Fibroblast of lung (primary cell): ENCODE measurements around the gene OR6B1. TPM values are rescaled to one million over a fixed set of nuclear protein-coding genes. Genes with fewer than 3 reads are reported as not detected.
"Not testable (repeated sequence)": the region's sequence is repeated elsewhere in the genome, so short reads cannot be mapped to it uniquely, and the experiment has no call there.

Source experiments
- DNase-seq, 2 donors: peaks; one replicate each; pipeline versions ENCODE4 v3.0.0 to v3.0.0-alpha.2; 2010; ENCODE audit warnings: low read depth in 2 of 2
- H2AFZ ChIP-seq: 2 replicates; pipeline ENCODE4 v1.5.1; 2012; ENCODE audit warnings: low read length, control low read depth, inconsistent platforms
- H3K27ac ChIP-seq: 2 replicates; pipeline ENCODE4 v1.5.1; 2011; ENCODE audit warnings: low read length, control low read depth; ENCODE audit not compliant: insufficient read depth
- H3K27me3 ChIP-seq: 2 replicates; pipeline ENCODE4 v1.5.1; 2011; ENCODE audit warnings: mild to moderate bottlenecking, low read length; ENCODE audit not compliant: control insufficient read depth, insufficient read depth
- H3K36me3 ChIP-seq: 2 replicates; pipeline ENCODE4 v1.5.1; 2011; ENCODE audit warnings: low read length; ENCODE audit not compliant: control insufficient read depth, insufficient read depth
- H3K4me1 ChIP-seq: 2 replicates; pipeline ENCODE4 v1.5.1; 2011; ENCODE audit warnings: low read length; ENCODE audit not compliant: control insufficient read depth, insufficient read depth; ENCODE audit errors: extremely low read depth
- H3K4me2 ChIP-seq: 2 replicates; pipeline ENCODE4 v1.5.1; 2011; ENCODE audit warnings: low read length, control low read depth; ENCODE audit not compliant: insufficient read depth; ENCODE audit errors: extremely low read depth
- H3K4me3 ChIP-seq, 4 experiments: fragments of 200-600 bp in 1 of 4; sonication (generic) in 1 of 4; replicated peaks in 1 of 4; 2 replicates each; pipeline ENCODE4 v1.5.1; 2011 to 2016; ENCODE audit warnings: low read length in 4 of 4, low read depth in 3 of 4, mild to moderate bottlenecking in 3 of 4, control low read depth in 2 of 4, inconsistent platforms in 1 of 4, mixed read lengths in 1 of 4; ENCODE audit not compliant: insufficient read depth in 1 of 4; ENCODE audit errors: control extremely low read depth in 1 of 4
- H3K79me2 ChIP-seq: 2 replicates; pipeline ENCODE4 v1.5.1; 2012; ENCODE audit warnings: mild to moderate bottlenecking, low read length, inconsistent platforms; ENCODE audit not compliant: control insufficient read depth, insufficient read depth
- H3K9ac ChIP-seq: 2 replicates; pipeline ENCODE4 v1.5.1; 2011; ENCODE audit warnings: mild to moderate bottlenecking, low read length, control low read depth; ENCODE audit not compliant: insufficient read depth
- H3K9me3 ChIP-seq: 2 replicates; pipeline ENCODE4 v1.5.1; 2012; ENCODE audit warnings: low read depth, low read length; ENCODE audit not compliant: control insufficient read depth, insufficient read depth
- H4K20me1 ChIP-seq: 2 replicates; pipeline ENCODE4 v1.5.1; 2011; ENCODE audit warnings: low read length; ENCODE audit not compliant: control insufficient read depth, insufficient read depth; ENCODE audit errors: extremely low read depth
- CTCF ChIP-seq, 2 donors: IDR thresholded peaks in 1 of 2; conservative IDR thresholded peaks in 1 of 2; 1 replicate in 1 of 2; 2 replicates in 1 of 2; pipeline ENCODE4 v1.5.1; 2011 to 2012; ENCODE audit warnings: low read length in 2 of 2, control low read depth in 1 of 2, inconsistent platforms in 1 of 2, low read depth in 1 of 2, mild to moderate bottlenecking in 1 of 2
- EZH2 ChIP-seq: IDR thresholded peaks from 2 replicates; pipeline ENCODE4 v1.5.1; 2012; ENCODE audit warnings: low read length, control low read depth, mild to moderate bottlenecking; ENCODE audit errors: missing control alignments
- polyA plus RNA-seq, 2 donors: library from polyadenylated mRNA; depleted of rRNA in 1 of 2; stranded (reverse) in 1 of 2; unstranded in 1 of 2; fragments of >200 nt; gene quantifications; 2 replicates each; pipeline ENCODE4 v1.2.1, GENCODE V29; 2011 to 2012; ENCODE audit warnings: missing spikeins in 1 of 2
- total RNA-seq: library from RNA; depleted of rRNA; stranded (reverse); fragments of >200 nt; gene quantifications from 2 replicates; pipeline ENCODE4 v1.2.1, GENCODE V29; 2014

Gene OR6B1
- total and polyA plus RNA-seq, 2 donors (not counting 1 experiment from before 2014, with no cell fraction given) = not detected

- H2AFZ ChIP-seq = no peak overlapping the region
- H3K36me3 ChIP-seq = no peaks in the 10 kb centered on the region
- no peak overlapping the region for H3K27ac ChIP-seq
- H3K9ac ChIP-seq = no peak overlapping the region
- H3K9me3 ChIP-seq = no peaks in the 10 kb centered on the region
- H3K4me1 ChIP-seq = no peaks in the 10 kb centered on the region
- TF ChIP-seq EZH2 (no peak), CTCF (conservative IDR thresholded peaks at IDR 0.05 in 1 of 2, IDR thresholded peaks at IDR 0.05 in 1 of 2; ENCODE audit: low read depth in 1 of 2, low read length in 2 of 2) (no peak)
- H3K27me3 ChIP-seq = no peaks in the 10 kb centered on the region
- no peaks in the 10 kb centered on the region for H3K79me2 ChIP-seq
- no peak overlapping the region for H3K4me2 ChIP-seq
- H3K4me3 ChIP-seq = no peak overlapping the region
- H4K20me1 ChIP-seq = no peaks in the 10 kb centered on the region
- DNase-seq = no peak
Measured at GRCh38 chr7:144009361-144009760, 9.2 kb downstream of the OR6B1 start.

- not testable (repeated sequence) for H4K20me1 ChIP-seq, H3K36me3 ChIP-seq, H3K9me3 ChIP-seq, H3K27me3 ChIP-seq, H3K79me2 ChIP-seq, H3K4me1 ChIP-seq, H3K4me3 ChIP-seq, H3K4me2 ChIP-seq, H3K9ac ChIP-seq, H3K27ac ChIP-seq, H2AFZ ChIP-seq, DNase-seq
Measured at GRCh38 chr7:144010061-144010460, 9.9 kb downstream of the OR6B1 start.

- H4K20me1 ChIP-seq, H3K79me2 ChIP-seq, H3K36me3 ChIP-seq, H3K9me3 ChIP-seq, H3K9ac ChIP-seq, H3K27me3 ChIP-seq, H3K27ac ChIP-seq, H3K4me3 ChIP-seq, H3K4me2 ChIP-seq, H3K4me1 ChIP-seq, H2AFZ ChIP-seq, DNase-seq: not testable (repeated sequence)
Measured at GRCh38 chr7:144010821-144011220, 10.7 kb downstream of the OR6B1 start.

- Histone ChIP-seq H3K27me3 (no peaks in the 10 kb centered on the region), H3K4me1 (no peaks in the 10 kb centered on the region), H3K4me2 (no peak overlapping the region), H3K9me3 (no peaks in the 10 kb centered on the region), H3K79me2 (no peaks in the 10 kb centered on the region), H3K9ac (no peak overlapping the region), H3K27ac (no peak overlapping the region), H2AFZ (no peak overlapping the region), H3K4me3 (no peak overlapping the region), H3K36me3 (no peaks in the 10 kb centered on the region), H4K20me1 (no peaks in the 10 kb centered on the region)
- peak in 1 of 2 donors; percentile 40 for DNase-seq
- TF ChIP-seq EZH2 = no peak
- peak; percentile 13 to 37 for TF ChIP-seq CTCF (conservative IDR thresholded peaks at IDR 0.05 in 1 of 2, IDR thresholded peaks at IDR 0.05 in 1 of 2; ENCODE audit: low read depth in 1 of 2, low read length in 2 of 2)
Measured at GRCh38 chr7:144011458-144012230, 11.5 kb downstream of the OR6B1 start.
